Measurements from ENCODE around the gene TNFSF13B.

TNFSF13B gene

DNA sequence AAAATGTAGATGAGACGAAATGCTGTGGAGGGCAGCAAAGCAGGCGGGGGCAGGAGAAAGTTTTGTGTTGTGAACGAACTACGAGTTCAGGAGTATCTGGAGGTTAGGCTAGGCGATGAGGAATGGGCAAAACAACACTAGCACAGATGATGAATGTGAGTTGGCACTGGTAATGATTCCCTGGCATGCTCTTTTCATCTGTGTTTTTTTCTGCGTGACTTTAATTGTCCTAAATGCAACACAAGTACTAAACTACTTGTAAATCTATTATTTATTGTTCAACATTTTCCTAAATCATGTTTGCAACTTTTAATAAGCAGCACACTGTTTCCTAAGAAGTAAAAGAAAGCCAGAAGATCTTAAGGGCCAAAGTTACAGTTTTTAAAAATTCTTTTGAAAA lies 19.2 kb downstream of the TNFSF13B start:
- WGBS (ENCODE audit: extremely low coverage, insufficient coverage, low lambda C conversion rate) = no CpG with 5 or more reads among the region's 6 CpGs
- Histone ChIP-seq H3K27ac (ENCODE audit: low read depth, low read length) (no peak overlapping the region), H3K79me2 (ENCODE audit: control insufficient read depth, insufficient read depth, low read length) (no peaks in the 10 kb centered on the region), H2BK120ac (ENCODE audit: low read depth, low read length) (no peak overlapping the region), H2BK5ac (ENCODE audit: low read length) (no peak overlapping the region), H2BK15ac (replicated peaks; ENCODE audit: low read depth) (no peak overlapping the region), H3K4me1 (ENCODE audit: control insufficient read depth, low read depth, low read length) (no peaks in the 10 kb centered on the region), H3K18ac (ENCODE audit: low read length) (no peak overlapping the region), H3K27me3 (ENCODE audit: insufficient read depth, low read length, poor library complexity) (no peaks in the 10 kb centered on the region), H3K9ac (ENCODE audit: low read length) (no peak overlapping the region), H3K4me2 (ENCODE audit: low read length) (no peak overlapping the region), H4K8ac (ENCODE audit: low read depth, low read length) (no peak overlapping the region), H3K23ac (ENCODE audit: low read length) (no peak overlapping the region), H3K56ac (ENCODE audit: low read length) (no peak overlapping the region), H2AK5ac (ENCODE audit: low read length) (no peak overlapping the region), H3K79me1 (ENCODE audit: low read length) (no peaks in the 10 kb centered on the region), H3K4ac (ENCODE audit: low read depth, low read length) (no peak overlapping the region), H3K36me3 (ENCODE audit: control insufficient read depth, insufficient read depth, low read length) (no peaks in the 10 kb centered on the region), H3K4me3 (ENCODE audit: low read length) (no peak overlapping the region), H4K5ac (ENCODE audit: low read length) (no peak overlapping the region)
- no peak for DNase-seq

DNA sequence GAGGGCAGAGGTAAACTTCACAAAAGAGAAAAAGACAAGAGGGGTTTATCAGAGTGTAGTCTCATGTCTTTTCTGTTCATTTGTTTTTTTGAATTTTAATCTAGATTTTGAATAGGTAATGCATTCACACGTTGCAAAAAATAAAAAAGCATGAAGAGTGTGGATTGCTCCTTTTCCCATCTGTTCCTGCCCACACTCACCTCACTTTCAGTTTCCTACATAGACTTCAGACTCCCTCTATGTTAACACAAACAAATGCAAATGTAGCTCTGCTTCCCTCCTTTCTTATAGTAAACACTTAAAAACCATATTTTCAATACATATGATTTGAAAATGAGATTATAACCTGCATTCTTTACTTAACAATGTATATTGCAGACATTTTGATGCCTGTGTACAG lies 20.3 kb downstream of the TNFSF13B start:
- H2BK120ac ChIP-seq (ENCODE audit: low read depth, low read length) = no peak overlapping the region
- H2AK5ac ChIP-seq (ENCODE audit: low read length) = no peak overlapping the region
- H3K4me3 ChIP-seq (ENCODE audit: low read length) = no peak overlapping the region
- H2BK5ac ChIP-seq (ENCODE audit: low read length) = no peak overlapping the region
- H3K23ac ChIP-seq (ENCODE audit: low read length) = no peak overlapping the region
- no peak for DNase-seq
- no peak overlapping the region for H4K8ac ChIP-seq (ENCODE audit: low read depth, low read length)
- no peaks in the 10 kb centered on the region for H3K27me3 ChIP-seq (ENCODE audit: insufficient read depth, low read length, poor library complexity)
- no peak overlapping the region for H3K9ac ChIP-seq (ENCODE audit: low read length)
- H3K79me2 ChIP-seq (ENCODE audit: control insufficient read depth, insufficient read depth, low read length) = no peaks in the 10 kb centered on the region
- H2BK15ac ChIP-seq (replicated peaks; ENCODE audit: low read depth) = no peak overlapping the region
- H3K27ac ChIP-seq (ENCODE audit: low read depth, low read length) = no peak overlapping the region
- H3K4ac ChIP-seq (ENCODE audit: low read depth, low read length) = no peak overlapping the region
- no peak overlapping the region for H3K56ac ChIP-seq (ENCODE audit: low read length)
- H3K18ac ChIP-seq (ENCODE audit: low read length) = no peak overlapping the region
- H3K4me2 ChIP-seq (ENCODE audit: low read length) = no peak overlapping the region
- H3K4me1 ChIP-seq (ENCODE audit: control insufficient read depth, low read depth, low read length) = no peaks in the 10 kb centered on the region
- H3K79me1 ChIP-seq (ENCODE audit: low read length) = no peaks in the 10 kb centered on the region
- WGBS (ENCODE audit: extremely low coverage, insufficient coverage, low lambda C conversion rate) = no CpG with 5 or more reads among the region's 1 CpG
- no peak overlapping the region for H4K5ac ChIP-seq (ENCODE audit: low read length)
- no peaks in the 10 kb centered on the region for H3K36me3 ChIP-seq (ENCODE audit: control insufficient read depth, insufficient read depth, low read length)

DNA sequence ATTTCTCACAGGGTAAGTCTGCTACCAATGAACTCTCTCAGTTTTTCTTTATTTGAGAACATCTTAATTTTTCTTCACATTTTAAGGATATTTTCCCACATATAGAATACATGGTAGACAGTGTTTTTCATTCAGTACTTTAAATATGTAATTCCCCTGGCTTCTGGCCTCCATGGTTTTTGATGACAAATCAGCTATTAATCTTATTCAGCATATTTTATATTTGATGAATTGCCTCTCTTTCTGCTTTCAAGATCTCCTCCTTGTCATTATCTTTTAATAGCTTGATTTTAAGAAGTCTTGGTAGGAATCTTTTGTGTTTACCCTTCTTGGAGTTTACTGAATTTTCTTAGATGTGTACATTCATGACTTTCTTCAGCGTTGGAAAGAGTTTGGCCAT lies 27.6 kb downstream of the TNFSF13B start:
- Histone ChIP-seq H4K5ac (ENCODE audit: low read length) (no peak overlapping the region), H3K4me2 (ENCODE audit: low read length) (no peak overlapping the region), H3K79me2 (ENCODE audit: control insufficient read depth, insufficient read depth, low read length) (no peaks in the 10 kb centered on the region), H2BK5ac (ENCODE audit: low read length) (no peak overlapping the region), H3K23ac (ENCODE audit: low read length) (no peak overlapping the region), H3K4me1 (ENCODE audit: control insufficient read depth, low read depth, low read length) (no peaks in the 10 kb centered on the region), H3K56ac (ENCODE audit: low read length) (no peak overlapping the region), H3K4me3 (ENCODE audit: low read length) (no peak overlapping the region), H2BK120ac (ENCODE audit: low read depth, low read length) (no peak overlapping the region), H4K8ac (ENCODE audit: low read depth, low read length) (no peak overlapping the region), H3K36me3 (ENCODE audit: control insufficient read depth, insufficient read depth, low read length) (no peaks in the 10 kb centered on the region), H3K27ac (ENCODE audit: low read depth, low read length) (no peak overlapping the region), H2AK5ac (ENCODE audit: low read length) (no peak overlapping the region), H3K18ac (ENCODE audit: low read length) (no peak overlapping the region), H3K27me3 (ENCODE audit: insufficient read depth, low read length, poor library complexity) (no peaks in the 10 kb centered on the region), H2BK15ac (replicated peaks; ENCODE audit: low read depth) (no peak overlapping the region), H3K9ac (ENCODE audit: low read length) (no peak overlapping the region), H3K79me1 (ENCODE audit: low read length) (no peaks in the 10 kb centered on the region), H3K4ac (ENCODE audit: low read depth, low read length) (no peak overlapping the region)
- no CpG with 5 or more reads among the region's 1 CpG for WGBS (ENCODE audit: extremely low coverage, insufficient coverage, low lambda C conversion rate)
- no peak for DNase-seq

DNA sequence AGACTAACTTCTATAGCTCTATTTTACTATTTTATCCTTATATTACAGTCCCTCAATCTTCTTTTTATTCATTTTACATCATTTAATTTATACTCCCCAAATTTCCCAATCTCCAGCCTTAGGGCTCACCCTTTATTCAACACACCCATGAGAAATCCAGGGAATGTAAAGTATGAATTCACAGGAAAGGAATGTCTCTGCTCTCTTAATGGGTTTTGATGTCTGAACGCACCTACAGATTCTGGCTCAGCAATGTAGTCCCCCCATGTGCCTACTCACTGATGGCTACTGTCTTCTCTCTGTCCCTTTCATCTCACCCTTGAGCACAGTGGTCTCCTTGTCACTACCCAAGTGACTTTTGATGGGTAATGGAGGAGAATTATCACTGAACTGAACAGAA lies 32.8 kb downstream of the TNFSF13B start:
- H3K27ac ChIP-seq (ENCODE audit: low read depth, low read length) = no peak overlapping the region

DNA sequence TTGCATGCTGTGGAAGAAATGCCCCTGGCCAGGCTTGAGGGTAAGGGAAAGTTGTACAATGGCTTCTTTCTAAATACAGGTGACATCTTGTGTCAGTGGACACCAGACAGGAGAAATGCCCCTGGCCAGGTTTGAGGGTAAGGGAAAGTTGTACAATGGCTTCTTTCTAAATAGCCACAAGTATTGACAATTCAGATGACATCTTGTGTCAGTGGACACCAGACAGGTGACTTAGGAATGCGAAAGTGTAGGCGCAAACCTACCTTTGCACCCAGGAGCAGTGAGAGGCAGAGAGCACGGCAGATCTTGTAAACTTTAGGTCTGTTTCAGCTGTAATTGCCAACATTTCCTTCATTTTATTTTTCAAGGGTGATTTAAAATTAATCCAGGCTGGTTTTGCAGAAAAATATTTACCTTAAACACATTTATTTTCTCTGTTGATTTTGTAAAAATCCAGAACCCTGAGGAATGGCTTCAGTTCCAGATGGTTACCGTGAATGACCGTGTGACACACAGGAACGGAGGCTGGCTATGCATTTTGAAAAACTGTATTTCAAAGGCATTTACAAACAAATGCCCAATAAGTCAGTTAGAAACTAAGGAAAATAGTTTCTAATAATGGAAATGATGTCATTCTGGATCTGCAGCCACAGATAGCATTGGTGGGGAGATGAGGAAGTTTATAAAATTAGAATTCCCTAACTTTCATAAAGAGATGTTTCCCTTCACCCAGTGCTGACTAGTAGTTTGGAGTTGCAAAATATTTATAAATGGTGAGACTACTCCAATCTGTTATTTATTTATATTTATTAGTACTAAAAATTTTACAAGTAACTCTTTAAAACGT lies 34.9 kb downstream of the TNFSF13B start:
- no peaks in the 10 kb centered on the region for H3K79me2 ChIP-seq (ENCODE audit: control insufficient read depth, insufficient read depth, low read length)
- WGBS (ENCODE audit: extremely low coverage, insufficient coverage, low lambda C conversion rate) = no CpG with 5 or more reads among the region's 7 CpGs
- no peak overlapping the region for H3K9ac ChIP-seq (ENCODE audit: low read length)
- H3K27ac ChIP-seq (ENCODE audit: low read depth, low read length) = no peak overlapping the region
- no peaks in the 10 kb centered on the region for H3K79me1 ChIP-seq (ENCODE audit: low read length)
- no peak overlapping the region for H4K5ac ChIP-seq (ENCODE audit: low read length)
- no peak overlapping the region for H3K56ac ChIP-seq (ENCODE audit: low read length)
- H3K36me3 ChIP-seq (ENCODE audit: control insufficient read depth, insufficient read depth, low read length) = no peaks in the 10 kb centered on the region
- H2AK5ac ChIP-seq (ENCODE audit: low read length) = no peak overlapping the region
- no peaks in the 10 kb centered on the region for H3K4me1 ChIP-seq (ENCODE audit: control insufficient read depth, low read depth, low read length)
- H3K4ac ChIP-seq (ENCODE audit: low read depth, low read length) = no peak overlapping the region
- H3K23ac ChIP-seq (ENCODE audit: low read length) = no peak overlapping the region
- H3K4me2 ChIP-seq (ENCODE audit: low read length) = no peak overlapping the region
- no peaks in the 10 kb centered on the region for H3K27me3 ChIP-seq (ENCODE audit: insufficient read depth, low read length, poor library complexity)
- no peak overlapping the region for H4K8ac ChIP-seq (ENCODE audit: low read depth, low read length)
- DNase-seq = no peak
- H2BK5ac ChIP-seq (ENCODE audit: low read length) = no peak overlapping the region
- no peak overlapping the region for H2BK15ac ChIP-seq (replicated peaks; ENCODE audit: low read depth)
- no peak overlapping the region for H2BK120ac ChIP-seq (ENCODE audit: low read depth, low read length)
- H3K4me3 ChIP-seq (ENCODE audit: low read length) = no peak overlapping the region
- H3K18ac ChIP-seq (ENCODE audit: low read length) = no peak overlapping the region

More for the DNA sequence above, 32.8 kb downstream of the TNFSF13B start:
- Histone ChIP-seq H3K27me3 (ENCODE audit: insufficient read depth, low read length, poor library complexity) (no peaks in the 10 kb centered on the region), H2BK120ac (ENCODE audit: low read depth, low read length) (no peak overlapping the region), H4K8ac (ENCODE audit: low read depth, low read length) (no peak overlapping the region), H3K4me1 (ENCODE audit: control insufficient read depth, low read depth, low read length) (no peaks in the 10 kb centered on the region), H3K56ac (ENCODE audit: low read length) (no peak overlapping the region), H3K23ac (ENCODE audit: low read length) (no peak overlapping the region), H3K4ac (ENCODE audit: low read depth, low read length) (no peak overlapping the region), H3K79me2 (ENCODE audit: control insufficient read depth, insufficient read depth, low read length) (no peaks in the 10 kb centered on the region), H3K4me2 (ENCODE audit: low read length) (no peak overlapping the region), H3K79me1 (ENCODE audit: low read length) (no peaks in the 10 kb centered on the region), H3K9ac (ENCODE audit: low read length) (no peak overlapping the region), H3K4me3 (ENCODE audit: low read length) (no peak overlapping the region), H2BK15ac (replicated peaks; ENCODE audit: low read depth) (no peak overlapping the region), H3K36me3 (ENCODE audit: control insufficient read depth, insufficient read depth, low read length) (no peaks in the 10 kb centered on the region), H2BK5ac (ENCODE audit: low read length) (no peak overlapping the region), H4K5ac (ENCODE audit: low read length) (no peak overlapping the region), H2AK5ac (ENCODE audit: low read length) (no peak overlapping the region), H3K18ac (ENCODE audit: low read length) (no peak overlapping the region)
- no CpG with 5 or more reads among the region's 1 CpG for WGBS (ENCODE audit: extremely low coverage, insufficient coverage, low lambda C conversion rate)
- peak; percentile 77 for DNase-seq

DNA sequence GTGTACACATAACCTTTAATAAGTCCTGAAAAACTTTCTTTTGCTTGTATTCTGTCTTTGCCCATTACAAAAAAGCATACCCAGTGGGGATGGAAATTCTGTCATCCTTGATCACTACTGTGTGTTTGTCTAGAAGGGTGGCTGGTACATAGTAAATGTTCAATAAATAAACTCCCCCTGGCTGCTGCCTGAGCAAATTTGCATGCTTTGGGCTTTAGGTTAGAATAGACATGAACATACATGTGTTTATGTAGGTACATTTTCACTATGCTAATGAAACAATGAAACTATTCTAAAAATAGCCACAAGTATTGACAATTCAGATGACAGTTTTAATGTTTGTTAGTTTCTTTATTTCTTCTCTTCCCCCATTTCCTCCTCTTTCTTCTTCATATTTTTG lies 36.1 kb downstream of the TNFSF13B start:
- H2BK15ac ChIP-seq (replicated peaks; ENCODE audit: low read depth) = no peak overlapping the region

More for the DNA sequence above, 36.1 kb downstream of the TNFSF13B start:
- Histone ChIP-seq H3K36me3 (ENCODE audit: control insufficient read depth, insufficient read depth, low read length) (no peaks in the 10 kb centered on the region), H3K4me3 (ENCODE audit: low read length) (no peak overlapping the region), H3K27ac (ENCODE audit: low read depth, low read length) (no peak overlapping the region), H3K4me1 (ENCODE audit: control insufficient read depth, low read depth, low read length) (no peaks in the 10 kb centered on the region), H3K18ac (ENCODE audit: low read length) (no peak overlapping the region), H3K27me3 (ENCODE audit: insufficient read depth, low read length, poor library complexity) (no peaks in the 10 kb centered on the region), H2BK5ac (ENCODE audit: low read length) (no peak overlapping the region), H3K56ac (ENCODE audit: low read length) (no peak overlapping the region), H2AK5ac (ENCODE audit: low read length) (no peak overlapping the region), H3K23ac (ENCODE audit: low read length) (no peak overlapping the region), H4K8ac (ENCODE audit: low read depth, low read length) (no peak overlapping the region), H3K79me2 (ENCODE audit: control insufficient read depth, insufficient read depth, low read length) (no peaks in the 10 kb centered on the region), H3K4me2 (ENCODE audit: low read length) (no peak overlapping the region), H2BK120ac (ENCODE audit: low read depth, low read length) (no peak overlapping the region), H4K5ac (ENCODE audit: low read length) (no peak overlapping the region), H3K9ac (ENCODE audit: low read length) (no peak overlapping the region), H3K79me1 (ENCODE audit: low read length) (no peaks in the 10 kb centered on the region), H3K4ac (ENCODE audit: low read depth, low read length) (no peak overlapping the region)
- DNase-seq = no peak
